Stimulated activated CD8-positive, alpha-beta memory T cell treated with anti-CD3 and anti-CD28 coated beads, Interleukin-12 subunit alpha, Interleukin-12 subunit beta, amount 100 ng/mL, for 1 hour (primary cell): ENCODE data around the gene BCL2L15.

ENCODE experiments used
- DNase-seq: peaks from one replicate; pipeline ENCODE4 v3.0.0-alpha.2; 2020; ENCODE audit warnings: low read depth

The BCL2L15 gene

GRCh38 chr1:113905435-113905861, 18.1 kb upstream of the BCL2L15 start:
- no peak for DNase-seq

- peak; percentile 93 for DNase-seq
Observed at GRCh38 chr1:113904674-113905434, 17.5 kb upstream of the BCL2L15 start, which contains the start of the genes AP4B1 and DCLRE1B. Gene AP4B1, minus strand, starts transcription at chr1:113904799. Its CDS starts 82 bp downstream, at chr1:113904717. Gene DCLRE1B, plus strand, starts transcription at chr1:113905326. Its CDS starts 261 bp downstream, at chr1:113905587.

- no peak for DNase-seq
Observed at GRCh38 chr1:113904293-113904673, 16.9 kb upstream of the BCL2L15 start.

GRCh38 chr1:113903501-113904292, 16.3 kb upstream of the BCL2L15 start:
- no peak for DNase-seq

- DNase-seq = no peak
Observed at GRCh38 chr1:113901191-113901590, 13.8 kb upstream of the BCL2L15 start.

GRCh38 chr1:113899111-113899510, 11.7 kb upstream of the BCL2L15 start:
- DNase-seq = no peak

GRCh38 chr1:113898241-113898814, 10.9 kb upstream of the BCL2L15 start:
- DNase-seq = no peak

GRCh38 chr1:113895961-113896360, 8.6 kb upstream of the BCL2L15 start:
- no peak for DNase-seq

GRCh38 chr1:113895098-113895497, 7.7 kb upstream of the BCL2L15 start:
- DNase-seq = no peak

GRCh38 chr1:113893267-113893666, 5.9 kb upstream of the BCL2L15 start:
- no peak for DNase-seq

- no peak for DNase-seq
Observed at GRCh38 chr1:113891631-113892220, 4.3 kb upstream of the BCL2L15 start.

- no peak for DNase-seq
Observed at GRCh38 chr1:113890816-113891215, 3.4 kb upstream of the BCL2L15 start.

- no peak for DNase-seq
Observed at GRCh38 chr1:113886417-113887401, 672 bp downstream of the BCL2L15 start.

- DNase-seq = no peak
Observed at GRCh38 chr1:113881661-113882060, 5.7 kb downstream of the BCL2L15 start.

- DNase-seq = no peak
Observed at GRCh38 chr1:113879739-113880038, 7.7 kb downstream of the BCL2L15 start.

- no peak for DNase-seq
Observed at GRCh38 chr1:113876176-113876575, 11.2 kb downstream of the BCL2L15 start.

GRCh38 chr1:113875714-113876113, 11.7 kb downstream of the BCL2L15 start:
- no peak for DNase-seq

- no peak for DNase-seq
Observed at GRCh38 chr1:113874012-113874879, 13.1 kb downstream of the BCL2L15 start.

GRCh38 chr1:113872219-113872935, 15.0 kb downstream of the BCL2L15 start:
- no peak for DNase-seq
